Ovary (tissue), 9 donors: ENCODE results near the gene DNAJC3. TPM values are rescaled to one million over a fixed set of nuclear protein-coding genes. Genes with fewer than 3 reads are reported as not detected.

Source experiments
- DNase-seq, 5 donors: peaks; one replicate each; pipeline ENCODE4 v3.0.0-alpha.2; 2019 to 2020
- H3K27ac ChIP-seq, 2 donors: fragments of 200-600 bp; one replicate each; pipeline versions ENCODE4 v1.5.1 to v1.8.0; 2019 to 2022
- H3K27me3 ChIP-seq: fragments of 200-600 bp; one replicate; pipeline ENCODE4 v1.8.0; 2022
- H3K36me3 ChIP-seq: fragments of 200-600 bp; sonication (generic); one replicate; pipeline ENCODE4 v1.5.1; 2019
- H3K4me1 ChIP-seq: one replicate; pipeline ENCODE4 v1.8.1; 2013; ENCODE audit warnings: mild to moderate bottlenecking, moderate library complexity; ENCODE audit not compliant: insufficient read depth
- H3K4me3 ChIP-seq: fragments of 200-600 bp; sonication (generic); one replicate; pipeline ENCODE4 v1.5.1; 2017
- H3K9me3 ChIP-seq, 2 donors: fragments of 200-600 bp in 1 of 2; sonication (generic) in 1 of 2; one replicate each; pipeline versions ENCODE4 v1.5.1 to v1.8.1; 2013 to 2019; ENCODE audit warnings: mild to moderate bottlenecking in 1 of 2, moderate library complexity in 1 of 2
- EP300 ChIP-seq: sonication (generic); formaldehyde crosslinking; IDR thresholded peaks from one replicate; pipeline ENCODE4 v1.6.1; 2017; ENCODE audit warnings: antibody characterized with exemption
- POLR2A ChIP-seq: fragments of 450-650 bp; IDR thresholded peaks from one replicate; pipeline ENCODE4 v1.6.1; 2017; ENCODE audit warnings: antibody characterized with exemption, mild to moderate bottlenecking, moderate library complexity
- WGBS, 3 donors: extraction: QIAGEN DNeasy Blood & Tissue Kit in 1 of 3; methylation state at CpG; one replicate each; pipeline versions ENCODE4 v1.1.5 to v1.1.7; 2013 to 2017; 5-methylcytosine and 5-hydroxymethylcytosine counted together
- intact Hi-C, 4 donors: fragments of 100-400 bp; cut with DNase I; formaldehyde crosslinking; loops; one replicate each; pipeline versions ENCODE4 v1.11.0 to v1.15.1; 2022 to 2023
- polyA plus RNA-seq, 2 donors: library from polyadenylated mRNA; stranded (reverse); fragments of 200-250 nt in 1 of 2; fragments of 350-450 nt in 1 of 2; fragmentation: Illumina TruSeq in 1 of 2; extraction: RNeasy Lipid Tissue Mini Kit (QIAGEN cat#74804) in 1 of 2; gene quantifications; one replicate each; pipeline ENCODE4 v1.2.3, GENCODE V29; 2013 to 2014
- total RNA-seq, 7 donors: library from RNA; depleted of rRNA in 2 of 7; stranded (reverse); fragments of >200 nt in 2 of 7; fragmentation: NEBNext Ultra II Directional in 3 of 7; extraction: Animal tissue kit (Norgen Biotek cat#: 25700) in 3 of 7; gene quantifications; one replicate each; pipeline versions ENCODE4 v1.1.0 to v1.2.4, GENCODE V29; 2016 to 2023
- TF ChIP-seq, protein P1 (sequence below), 3 donors: fragments of 450-650 bp in 2 of 3; fragments of 200-600 bp in 1 of 3; IDR thresholded peaks; one replicate each; pipeline versions ENCODE4 v1.5.1 to v1.8.0; 2016 to 2022; ENCODE audit warnings: antibody characterized with exemption in 3 of 3, mild to moderate bottlenecking in 1 of 3
- donor health status: DM: no; HTN: no; CAD: no; lungs with moderate emphysema.
- donor health status: DM: no; HTN: no; CAD: no.
- donor health status: Bipolar disorder and iron deficiency.
- donor health status: DM: yes; HTN: yes; CAD: no.
- donor health status: DM: no; HTN: no; CAD: no.
- donor health status: DM: yes; HTN: yes; CAD: no.

The DNAJC3 gene
- total and polyA plus RNA-seq, 9 donors = 13.6 to 56.7 (median 33.4) TPM

- intact Hi-C loops = no loop called here
- no peaks in the 10 kb centered on the region for H3K27me3 ChIP-seq
- WGBS, 3 donors = 69 to 82% (median 73%) methylated on average over 6 of the region's 6 CpGs
Measured at GRCh38 chr13:95647321-95647720, 29.6 kb upstream of the DNAJC3 start.

DNA sequence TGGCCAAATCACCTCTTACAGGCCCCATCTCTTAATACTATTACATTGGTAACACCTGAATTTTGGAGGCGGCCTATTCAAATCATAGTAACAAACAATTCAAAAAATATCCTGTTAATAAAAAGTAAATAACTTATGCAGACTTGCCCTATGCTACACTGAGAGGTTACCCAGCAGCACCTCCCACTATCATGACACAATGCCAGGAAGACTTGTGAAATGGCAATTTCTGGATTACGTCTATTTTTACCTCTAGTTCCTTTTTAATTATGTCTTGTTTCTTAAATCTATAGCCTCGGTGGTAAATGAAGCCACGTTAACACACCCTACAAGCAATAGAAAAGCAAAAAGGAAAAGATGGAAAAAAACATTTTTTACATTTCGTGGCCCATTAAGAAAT lies 26.2 kb upstream of the DNAJC3 start:
- WGBS, 3 donors = 85 to 88% (median 86%) methylated on average over 5 of the region's 5 CpGs
- no peaks in the 10 kb centered on the region for H3K27me3 ChIP-seq
- no peaks in the 10 kb centered on the region for H3K4me1 ChIP-seq
- no peak overlapping the region for H3K27ac ChIP-seq
- no peak overlapping the region for H3K4me3 ChIP-seq
- no peaks in the 10 kb centered on the region for H3K9me3 ChIP-seq
- intact Hi-C loops = no loop called here
- DNase-seq = no peak
- TF ChIP-seq POLR2A = no peak
- TF ChIP-seq, protein P1, sequence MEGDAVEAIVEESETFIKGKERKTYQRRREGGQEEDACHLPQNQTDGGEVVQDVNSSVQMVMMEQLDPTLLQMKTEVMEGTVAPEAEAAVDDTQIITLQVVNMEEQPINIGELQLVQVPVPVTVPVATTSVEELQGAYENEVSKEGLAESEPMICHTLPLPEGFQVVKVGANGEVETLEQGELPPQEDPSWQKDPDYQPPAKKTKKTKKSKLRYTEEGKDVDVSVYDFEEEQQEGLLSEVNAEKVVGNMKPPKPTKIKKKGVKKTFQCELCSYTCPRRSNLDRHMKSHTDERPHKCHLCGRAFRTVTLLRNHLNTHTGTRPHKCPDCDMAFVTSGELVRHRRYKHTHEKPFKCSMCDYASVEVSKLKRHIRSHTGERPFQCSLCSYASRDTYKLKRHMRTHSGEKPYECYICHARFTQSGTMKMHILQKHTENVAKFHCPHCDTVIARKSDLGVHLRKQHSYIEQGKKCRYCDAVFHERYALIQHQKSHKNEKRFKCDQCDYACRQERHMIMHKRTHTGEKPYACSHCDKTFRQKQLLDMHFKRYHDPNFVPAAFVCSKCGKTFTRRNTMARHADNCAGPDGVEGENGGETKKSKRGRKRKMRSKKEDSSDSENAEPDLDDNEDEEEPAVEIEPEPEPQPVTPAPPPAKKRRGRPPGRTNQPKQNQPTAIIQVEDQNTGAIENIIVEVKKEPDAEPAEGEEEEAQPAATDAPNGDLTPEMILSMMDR (IDR thresholded peaks at IDR 0.05) = no peak
- no peak for TF ChIP-seq EP300
- no peaks in the 10 kb centered on the region for H3K36me3 ChIP-seq

More at GRCh38 chr13:95647321-95647720, 29.6 kb upstream of the DNAJC3 start:
- TF ChIP-seq POLR2A (no peak), EP300 (no peak)
- TF ChIP-seq, protein P1 (IDR thresholded peaks at IDR 0.05) = no peak
- H3K4me1 ChIP-seq = peaks cover 2% of the 10 kb centered on the region
- no peaks in the 10 kb centered on the region for H3K9me3 ChIP-seq
- DNase-seq = no peak
- H3K4me3 ChIP-seq = no peak overlapping the region
- H3K36me3 ChIP-seq = no peaks in the 10 kb centered on the region
- no peak overlapping the region for H3K27ac ChIP-seq

- H3K4me1 ChIP-seq = no peaks in the 10 kb centered on the region
- TF ChIP-seq EP300 = no peak
- no peak for TF ChIP-seq POLR2A
- TF ChIP-seq, protein P1 (IDR thresholded peaks at IDR 0.05) = no peak
- intact Hi-C loops = no loop called here
- H3K4me3 ChIP-seq = no peak overlapping the region
- no peaks in the 10 kb centered on the region for H3K27me3 ChIP-seq
- H3K9me3 ChIP-seq = no peaks in the 10 kb centered on the region
- H3K27ac ChIP-seq = no peak overlapping the region
- no peak for DNase-seq
- 74 to 85% (median 80%) methylated on average over 1 of the region's 1 CpG for WGBS, 3 donors
- H3K36me3 ChIP-seq = no peaks in the 10 kb centered on the region
Measured at GRCh38 chr13:95652244-95652764, 24.6 kb upstream of the DNAJC3 start.

GRCh38 chr13:95652821-95653220 lies 24.1 kb upstream of the DNAJC3 start:
- 47 to 54% (median 48%) methylated on average over 3 of the region's 3 CpGs for WGBS, 3 donors
- intact Hi-C loops = no loop called here

More at GRCh38 chr13:95652821-95653220, 24.1 kb upstream of the DNAJC3 start:
- Histone ChIP-seq H3K4me1 (no peaks in the 10 kb centered on the region), H3K36me3 (no peaks in the 10 kb centered on the region), H3K27ac (no peak overlapping the region), H3K27me3 (no peaks in the 10 kb centered on the region), H3K9me3 (no peaks in the 10 kb centered on the region), H3K4me3 (no peak overlapping the region)
- DNase-seq = no peak
- TF ChIP-seq, protein P1 (IDR thresholded peaks at IDR 0.05) = no peak
- TF ChIP-seq POLR2A (no peak), EP300 (no peak)
